ENCODE measurements around the gene PDZD4.

GRCh38 chrX:153778181-153778580 lies 52.2 kb downstream of the PDZD4 start:
- TF ChIP-seq CTCF (IDR thresholded peaks at IDR 0.05), result no peak
- TF ChIP-seq POLR2A (IDR thresholded peaks at IDR 0.05), result no peak
- TF ChIP-seq POLR2AphosphoS5 (IDR thresholded peaks at IDR 0.05), result no peak
- no peak for TF ChIP-seq EP300 (IDR thresholded peaks at IDR 0.05)
